ENCODE data around the gene BCL3. TPM values are rescaled to one million over a fixed set of nuclear protein-coding genes. Genes with fewer than 3 reads are reported as not detected.
A peak's percentile ranks its signal among the peaks of the same experiment; 100 is the strongest.

Gene BCL3
- total and polyA plus RNA-seq, 2 of the 13 experiments (the other 11 are each of a cell fraction or from before 2014, with no cell fraction given) = 2.3 to 4.0 TPM

GRCh38 chr19:44706506-44707236 is 41.8 kb upstream of the BCL3 start:
- CTCF ChIA-PET (ENCODE audit: low intra/inter-chr PET ratio, low total read pairs) = no interaction called here
- Histone ChIP-seq H2AFZ (ENCODE audit: low read length) (no peak overlapping the region), H3K9ac (ENCODE audit: insufficient read depth, low read depth, low read length) (no peak overlapping the region), H4K20me1 (ENCODE audit: insufficient read depth, low read length) (no peaks in the 10 kb centered on the region), H3K27ac (ENCODE audit: extremely low read length, insufficient read depth, low read length) (no peak overlapping the region), H3K4me1 (ENCODE audit: insufficient read depth, low read length) (peaks cover 17% of the 10 kb centered on the region), H3K79me2 (ENCODE audit: insufficient read depth, low read length) (no peaks in the 10 kb centered on the region), H3K9me3 (ENCODE audit: low read length) (no peaks in the 10 kb centered on the region), H3K4me3 (replicated peaks in 1 of 3; ENCODE audit: insufficient read depth in 1 of 3, low read depth in 2 of 3, low read length in 3 of 3) (no peak overlapping the region), H3K4me2 (ENCODE audit: low read depth, low read length) (no peak overlapping the region), H3K27me3 (ENCODE audit: control insufficient read depth in 1 of 2, insufficient read depth in 2 of 2, low read length in 2 of 2) (no peaks in the 10 kb centered on the region), H3K36me3 (replicated peaks in 1 of 2; ENCODE audit: control insufficient read depth in 1 of 2, insufficient read depth in 2 of 2, low read length in 2 of 2) (no peaks in the 10 kb centered on the region)
- in situ Hi-C loops (cut with HindIII; ENCODE audit: extremely low pct_ligation_motif_present, low pct_unique_long_range_greater_than_20kb) (no loop called here), intact Hi-C loops (cut with micrococcal nuclease; ENCODE audit: unreplicated experiment) (no loop called here)
- 93% methylated on average over 6 of the region's 6 CpGs for WGBS (ENCODE audit: low lambda C conversion rate)
- POLR2A ChIA-PET = no interaction called here
- TF ChIP-seq ZSCAN22 (CRISPR knock-in tag; IDR thresholded peaks at IDR 0.05) (peak; percentile 96), TSC22D2 (CRISPR knock-in tag; IDR thresholded peaks at IDR 0.05; ENCODE audit: borderline replicate concordance) (no peak), ZFX (CRISPR knock-in tag; IDR thresholded peaks at IDR 0.05; ENCODE audit: low read depth) (no peak), POLR2A (IDR thresholded peaks at IDR 0.05; ENCODE audit: insufficient read depth in 1 of 2, low read depth in 2 of 2, low read length in 2 of 2) (0 out of 4 replicates have a peak, but pooled peaks of 1 of the 2 experiments have one; percentile 6), ZNF672 (CRISPR knock-in tag; IDR thresholded peaks at IDR 0.05) (peak; percentile 58; the same call in 1 of the 2 replicates), ZNF614 (CRISPR knock-in tag; IDR thresholded peaks at IDR 0.05; ENCODE audit: borderline replicate concordance) (no peak), BORCS8-MEF2B (CRISPR knock-in tag; IDR thresholded peaks at IDR 0.05) (no peak)
- DNase-seq (ENCODE audit: low spot score) (no peak), FAIRE-seq (no peak), ATAC-seq (no peak)
- BruUV-seq (replicated peaks) = no TSS peak

GRCh38 chr19:44707794-44708193 is 40.7 kb upstream of the BCL3 start:
- Histone ChIP-seq H3K27ac (ENCODE audit: extremely low read length, insufficient read depth, low read length) (no peak overlapping the region), H3K27me3 (ENCODE audit: control insufficient read depth in 1 of 2, insufficient read depth in 2 of 2, low read length in 2 of 2) (no peaks in the 10 kb centered on the region), H3K4me3 (replicated peaks in 1 of 3; ENCODE audit: insufficient read depth in 1 of 3, low read depth in 2 of 3, low read length in 3 of 3) (no peak overlapping the region), H3K79me2 (ENCODE audit: insufficient read depth, low read length) (no peaks in the 10 kb centered on the region), H4K20me1 (ENCODE audit: insufficient read depth, low read length) (no peaks in the 10 kb centered on the region; the same call in 1 of the 2 replicates), H3K4me1 (ENCODE audit: insufficient read depth, low read length) (peaks cover 12% of the 10 kb centered on the region), H3K9me3 (ENCODE audit: low read length) (no peaks in the 10 kb centered on the region), H3K4me2 (ENCODE audit: low read depth, low read length) (no peak overlapping the region), H3K36me3 (replicated peaks in 1 of 2; ENCODE audit: control insufficient read depth in 1 of 2, insufficient read depth in 2 of 2, low read length in 2 of 2) (no peaks in the 10 kb centered on the region), H3K9ac (ENCODE audit: insufficient read depth, low read depth, low read length) (no peak overlapping the region), H2AFZ (ENCODE audit: low read length) (no peak overlapping the region)
- CTCF ChIA-PET (ENCODE audit: low intra/inter-chr PET ratio, low total read pairs) = no interaction called here
- intact Hi-C loops (cut with micrococcal nuclease; ENCODE audit: unreplicated experiment) = no loop called here
- DNase-seq (ENCODE audit: low spot score) = no peak
- no peak for FAIRE-seq
- no peak for ATAC-seq
- WGBS (ENCODE audit: low lambda C conversion rate) = 100% methylated on average over 2 of the region's 20 CpGs
- no TSS peak for BruUV-seq (replicated peaks)
- POLR2A ChIA-PET = no interaction called here
- in situ Hi-C loops (cut with HindIII; ENCODE audit: extremely low pct_ligation_motif_present, low pct_unique_long_range_greater_than_20kb) = no loop called here
- TF ChIP-seq NFKBIZ (CRISPR knock-in tag; IDR thresholded peaks at IDR 0.05) (no peak), RFXANK (CRISPR knock-in tag; IDR thresholded peaks at IDR 0.05) (no peak), AKAP8 (CRISPR knock-in tag; IDR thresholded peaks at IDR 0.05) (0 out of 2 replicates have a peak, but pooled peaks have one; percentile 54), AGO1 (IDR thresholded peaks at IDR 0.05; ENCODE audit: low read depth, low read length, poor library complexity, severe bottlenecking) (peak; percentile 70), AGO2 (optimal IDR thresholded peaks at IDR 0.05; ENCODE audit: low read depth, low read length) (peak; percentile 97), RBFOX2 (IDR thresholded peaks at IDR 0.05; ENCODE audit: low read depth, low read length) (peak; percentile 68; the same call in 1 of the 2 replicates), CEBPB (IDR thresholded peaks at IDR 0.05; ENCODE audit: borderline replicate concordance, low read depth, low read length) (no peak), ZNF326 (CRISPR knock-in tag; IDR thresholded peaks at IDR 0.05; ENCODE audit: borderline replicate concordance) (0 out of 2 replicates have a peak, but pooled peaks have one; percentile 13)
- TF ChIP-seq, protein P1, sequence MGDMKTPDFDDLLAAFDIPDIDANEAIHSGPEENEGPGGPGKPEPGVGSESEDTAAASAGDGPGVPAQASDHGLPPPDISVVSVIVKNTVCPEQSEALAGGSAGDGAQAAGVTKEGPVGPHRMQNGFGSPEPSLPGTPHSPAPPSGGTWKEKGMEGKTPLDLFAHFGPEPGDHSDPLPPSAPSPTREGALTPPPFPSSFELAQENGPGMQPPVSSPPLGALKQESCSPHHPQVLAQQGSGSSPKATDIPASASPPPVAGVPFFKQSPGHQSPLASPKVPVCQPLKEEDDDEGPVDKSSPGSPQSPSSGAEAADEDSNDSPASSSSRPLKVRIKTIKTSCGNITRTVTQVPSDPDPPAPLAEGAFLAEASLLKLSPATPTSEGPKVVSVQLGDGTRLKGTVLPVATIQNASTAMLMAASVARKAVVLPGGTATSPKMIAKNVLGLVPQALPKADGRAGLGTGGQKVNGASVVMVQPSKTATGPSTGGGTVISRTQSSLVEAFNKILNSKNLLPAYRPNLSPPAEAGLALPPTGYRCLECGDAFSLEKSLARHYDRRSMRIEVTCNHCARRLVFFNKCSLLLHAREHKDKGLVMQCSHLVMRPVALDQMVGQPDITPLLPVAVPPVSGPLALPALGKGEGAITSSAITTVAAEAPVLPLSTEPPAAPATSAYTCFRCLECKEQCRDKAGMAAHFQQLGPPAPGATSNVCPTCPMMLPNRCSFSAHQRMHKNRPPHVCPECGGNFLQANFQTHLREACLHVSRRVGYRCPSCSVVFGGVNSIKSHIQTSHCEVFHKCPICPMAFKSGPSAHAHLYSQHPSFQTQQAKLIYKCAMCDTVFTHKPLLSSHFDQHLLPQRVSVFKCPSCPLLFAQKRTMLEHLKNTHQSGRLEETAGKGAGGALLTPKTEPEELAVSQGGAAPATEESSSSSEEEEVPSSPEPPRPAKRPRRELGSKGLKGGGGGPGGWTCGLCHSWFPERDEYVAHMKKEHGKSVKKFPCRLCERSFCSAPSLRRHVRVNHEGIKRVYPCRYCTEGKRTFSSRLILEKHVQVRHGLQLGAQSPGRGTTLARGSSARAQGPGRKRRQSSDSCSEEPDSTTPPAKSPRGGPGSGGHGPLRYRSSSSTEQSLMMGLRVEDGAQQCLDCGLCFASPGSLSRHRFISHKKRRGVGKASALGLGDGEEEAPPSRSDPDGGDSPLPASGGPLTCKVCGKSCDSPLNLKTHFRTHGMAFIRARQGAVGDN (CRISPR knock-in tag; IDR thresholded peaks at IDR 0.05) = 0 out of 2 replicates have a peak, but pooled peaks have one; percentile 27
